Dermis blood vessel endothelial cell (primary cell): ENCODE results near the gene RAD54L. TPM values are rescaled to one million over a fixed set of nuclear protein-coding genes. Genes with fewer than 3 reads are reported as not detected.
"Not testable (repeated sequence)": the region's sequence is repeated elsewhere in the genome, so short reads cannot be mapped to it uniquely, and the experiment has no call there.

Experiments
- DNase-seq: peaks from one replicate; pipeline ENCODE4 v3.0.0; 2010
- total RNA-seq: library from RNA; depleted of rRNA; stranded (reverse); fragments of >200 nt; gene quantifications from 2 replicates; pipeline ENCODE4 v1.2.3, GENCODE V29; 2014

RAD54L gene
- total RNA-seq, 1 donor from 2014 or later: 2.0 TPM

DNA sequence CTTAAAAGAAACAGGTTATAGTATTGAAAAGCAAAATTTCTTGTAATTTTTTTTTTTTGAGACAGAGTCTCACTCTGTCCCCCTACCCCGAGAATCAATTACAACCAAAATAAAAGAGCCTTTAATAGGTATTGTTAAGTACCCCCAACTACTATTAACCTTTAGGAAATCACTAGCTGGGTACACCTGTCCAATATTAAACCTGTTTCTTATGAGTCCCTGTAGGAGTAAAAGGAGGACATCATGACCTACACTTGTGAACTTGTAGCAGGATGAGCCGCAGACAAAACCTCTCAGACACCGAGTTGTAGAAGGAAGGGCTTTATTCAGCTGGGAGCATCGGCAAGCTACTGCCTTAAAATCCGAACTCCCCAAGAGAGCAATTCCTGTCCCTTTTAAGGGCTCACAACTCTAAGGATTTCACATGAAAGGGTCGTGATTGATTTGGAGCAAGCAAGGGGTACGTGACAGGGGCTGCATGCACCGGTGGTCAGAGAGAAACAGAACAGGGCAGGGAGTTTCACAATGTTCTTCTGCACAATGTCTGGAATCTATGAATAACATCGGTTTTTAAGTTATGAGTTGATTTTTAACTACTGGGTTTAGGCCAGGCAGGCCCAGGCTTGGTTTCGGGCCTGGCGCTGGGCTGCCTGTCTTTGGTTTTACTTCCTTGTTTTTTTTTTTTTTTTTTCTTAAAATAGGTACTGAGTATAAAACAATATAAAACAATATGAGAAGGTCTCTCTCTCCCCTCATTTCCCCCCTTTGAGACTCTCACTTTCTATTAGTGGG is 77.9 kb downstream of the RAD54L start:
- DNase-seq: not testable (repeated sequence)

Other genes with a start within 250 kb of the RAD54L start
- gene PIK3R3, start 115.1 kb upstream of the RAD54L start, total RNA-seq: 15.8 and 21.0 TPM in 2 replicates
- 0.28 and 0.68 TPM in 2 replicates for gene TSPAN1, start 72.7 kb upstream of the RAD54L start, total RNA-seq
- gene P3R3URF, start 71.3 kb upstream of the RAD54L start, total RNA-seq: not detected in 2 replicates
- 42.4 and 52.3 TPM in 2 replicates for gene POMGNT1, start 49.3 kb upstream of the RAD54L start, total RNA-seq
- 1.8 and 2.2 TPM in 2 replicates for gene LURAP1, start 44.4 kb upstream of the RAD54L start, total RNA-seq
- 76.6 and 85.2 TPM in 2 replicates for gene LRRC41, start 55.9 kb downstream of the RAD54L start, total RNA-seq
- gene UQCRH, start 55.9 kb downstream of the RAD54L start, total RNA-seq: 236 and 706 TPM in 2 replicates
- 17.5 and 22.5 TPM in 2 replicates for gene NSUN4, start 93.0 kb downstream of the RAD54L start, total RNA-seq
- 1.0 and 2.6 TPM in 2 replicates for gene FAAH, start 146.6 kb downstream of the RAD54L start, total RNA-seq
- not detected in 2 replicates for gene DMBX1, start 242.1 kb downstream of the RAD54L start, total RNA-seq